ENCODE data around the gene ADCY2. TPM values are rescaled to one million over a fixed set of nuclear protein-coding genes. Genes with fewer than 3 reads are reported as not detected.

Gene ADCY2
- polyA plus RNA-seq, 1 donor = 4.7 TPM

DNA sequence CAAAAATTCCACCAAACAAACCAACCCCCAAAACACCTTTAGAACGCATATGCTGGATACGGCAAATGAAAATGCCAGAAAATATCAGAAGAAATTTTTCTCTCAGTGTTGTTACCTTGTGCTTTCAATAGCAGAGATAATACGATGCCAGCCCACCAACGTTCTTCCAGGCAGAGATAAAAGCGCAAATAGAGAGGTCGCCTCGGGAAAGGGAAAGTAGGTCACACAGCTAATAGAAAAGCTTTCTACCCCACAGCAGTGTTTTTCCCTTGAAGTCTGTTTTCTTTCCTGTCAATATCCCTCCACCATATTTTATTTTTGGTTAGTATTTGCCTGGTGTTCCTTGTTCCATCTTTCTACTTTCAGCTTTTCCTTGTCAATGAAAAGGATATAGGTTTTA is 353.7 kb downstream of the ADCY2 start:
- no peak overlapping the region for H3K27ac ChIP-seq (ENCODE audit: low read length)
- WGBS (ENCODE audit: insufficient coverage, low lambda C conversion rate) = no CpG with 5 or more reads among the region's 7 CpGs
- H3K9me3 ChIP-seq (ENCODE audit: control insufficient read depth, low read depth, low read length) = no peaks in the 10 kb centered on the region
- H3K36me3 ChIP-seq (ENCODE audit: control insufficient read depth, insufficient read depth, low read length) = no peaks in the 10 kb centered on the region
- no peak for DNase-seq
- H3K4me3 ChIP-seq (ENCODE audit: low read length) = no peak overlapping the region
- H3K4me1 ChIP-seq (ENCODE audit: control insufficient read depth, insufficient read depth, low read length) = no peaks in the 10 kb centered on the region
- no peaks in the 10 kb centered on the region for H3K27me3 ChIP-seq (ENCODE audit: control insufficient read depth, insufficient read depth, low read length)

DNA sequence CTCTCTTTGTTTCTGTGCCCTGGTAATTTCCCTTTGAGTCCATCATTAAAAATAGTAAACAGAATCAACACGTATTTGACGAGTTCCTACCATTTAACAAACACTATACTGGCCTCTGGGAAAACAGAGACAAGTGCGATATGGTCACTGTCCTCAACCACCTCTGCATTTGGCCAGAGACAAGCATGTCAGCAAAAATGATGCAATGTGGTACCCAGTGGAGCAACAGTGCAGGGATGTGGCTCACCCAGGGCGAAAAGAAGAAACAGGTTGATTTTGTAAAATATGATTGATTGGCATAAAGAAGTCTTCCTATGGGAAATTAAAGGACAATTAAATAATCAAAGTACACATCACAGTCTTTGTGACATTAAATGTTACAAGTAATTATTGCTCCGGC is 355.9 kb downstream of the ADCY2 start:
- Histone ChIP-seq H3K36me3 (ENCODE audit: control insufficient read depth, insufficient read depth, low read length) (no peaks in the 10 kb centered on the region), H3K27me3 (ENCODE audit: control insufficient read depth, insufficient read depth, low read length) (no peaks in the 10 kb centered on the region), H3K9me3 (ENCODE audit: control insufficient read depth, low read depth, low read length) (no peaks in the 10 kb centered on the region), H3K27ac (ENCODE audit: low read length) (no peak overlapping the region), H3K4me3 (ENCODE audit: low read length) (no peak overlapping the region), H3K4me1 (ENCODE audit: control insufficient read depth, insufficient read depth, low read length) (no peaks in the 10 kb centered on the region)
- WGBS (ENCODE audit: insufficient coverage, low lambda C conversion rate) = 100% methylated on average over 2 of the region's 5 CpGs
- DNase-seq = no peak

DNA sequence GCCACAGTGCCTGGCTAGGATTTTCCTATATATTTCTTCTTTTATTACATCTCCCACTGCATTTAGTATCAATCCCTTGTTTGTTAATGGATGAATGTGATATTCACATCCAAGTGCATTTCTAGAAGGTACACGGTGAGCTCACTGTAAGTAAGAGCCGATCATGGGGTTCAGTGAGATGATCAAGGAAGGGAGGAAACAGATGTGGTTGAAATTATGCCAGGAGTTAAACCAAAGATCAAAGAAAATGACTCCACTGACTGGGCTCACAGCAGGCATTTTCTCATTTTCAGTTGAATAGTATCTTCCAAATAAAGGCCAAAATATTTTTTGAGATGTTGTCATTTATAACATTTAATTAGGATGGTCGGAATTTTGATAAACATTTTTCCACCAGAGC is 357.2 kb downstream of the ADCY2 start:
- H3K4me1 ChIP-seq (ENCODE audit: control insufficient read depth, insufficient read depth, low read length) = no peaks in the 10 kb centered on the region
- H3K9me3 ChIP-seq (ENCODE audit: control insufficient read depth, low read depth, low read length) = no peaks in the 10 kb centered on the region
- H3K27me3 ChIP-seq (ENCODE audit: control insufficient read depth, insufficient read depth, low read length) = no peaks in the 10 kb centered on the region
- H3K36me3 ChIP-seq (ENCODE audit: control insufficient read depth, insufficient read depth, low read length) = no peaks in the 10 kb centered on the region
- no peak overlapping the region for H3K27ac ChIP-seq (ENCODE audit: low read length)
- 83% methylated on average over 2 of the region's 3 CpGs for WGBS (ENCODE audit: insufficient coverage, low lambda C conversion rate)
- no peak overlapping the region for H3K4me3 ChIP-seq (ENCODE audit: low read length)
- no peak for DNase-seq

DNA sequence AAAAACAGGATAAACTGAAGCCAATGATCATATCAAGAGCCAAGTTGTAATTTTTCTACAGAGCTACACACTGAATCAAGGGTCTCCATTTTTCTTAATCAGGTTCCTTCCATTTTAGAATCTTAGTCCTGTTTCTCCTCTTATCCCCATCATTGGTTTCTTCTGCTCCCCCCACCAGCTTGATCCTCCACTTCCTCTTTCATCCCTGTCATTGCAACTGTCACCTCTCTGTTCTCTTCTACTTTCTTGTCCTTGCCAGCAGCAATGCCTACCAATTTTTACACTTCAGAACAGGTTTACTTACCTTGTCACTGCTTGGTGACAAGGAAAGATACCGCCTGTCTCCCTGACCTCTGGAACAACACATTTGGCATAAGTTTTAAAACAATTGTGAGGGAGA is 357.7 kb downstream of the ADCY2 start:
- Histone ChIP-seq H3K4me1 (ENCODE audit: control insufficient read depth, insufficient read depth, low read length) (no peaks in the 10 kb centered on the region), H3K36me3 (ENCODE audit: control insufficient read depth, insufficient read depth, low read length) (no peaks in the 10 kb centered on the region), H3K27ac (ENCODE audit: low read length) (no peak overlapping the region), H3K4me3 (ENCODE audit: low read length) (no peak overlapping the region), H3K27me3 (ENCODE audit: control insufficient read depth, insufficient read depth, low read length) (no peaks in the 10 kb centered on the region), H3K9me3 (ENCODE audit: control insufficient read depth, low read depth, low read length) (no peaks in the 10 kb centered on the region)
- no CpG with 5 or more reads among the region's 1 CpG for WGBS (ENCODE audit: insufficient coverage, low lambda C conversion rate)
- DNase-seq = no peak

DNA sequence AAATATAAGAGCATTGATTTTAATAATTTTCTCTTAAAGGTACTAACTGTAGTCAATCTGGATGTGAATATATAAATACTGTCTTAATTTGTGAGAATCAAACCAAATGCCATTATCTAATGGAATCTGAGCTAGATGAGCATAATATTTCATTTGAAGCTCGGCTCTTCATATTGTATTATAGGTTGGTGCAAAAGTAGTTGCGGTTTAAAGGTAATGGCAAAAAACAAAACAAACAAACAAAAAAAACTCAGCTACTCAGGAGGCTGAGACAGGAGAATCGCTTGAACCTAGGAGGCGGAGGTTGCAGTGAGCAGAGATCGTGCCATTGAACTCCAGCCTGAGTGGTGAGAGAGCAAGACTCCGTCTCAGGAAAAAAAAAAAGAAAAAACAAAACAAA is 358.6 kb downstream of the ADCY2 start:
- no peak for DNase-seq
- Histone ChIP-seq H3K36me3 (ENCODE audit: control insufficient read depth, insufficient read depth, low read length) (no peaks in the 10 kb centered on the region), H3K4me1 (ENCODE audit: control insufficient read depth, insufficient read depth, low read length) (no peaks in the 10 kb centered on the region), H3K4me3 (ENCODE audit: low read length) (no peak overlapping the region), H3K9me3 (ENCODE audit: control insufficient read depth, low read depth, low read length) (no peaks in the 10 kb centered on the region), H3K27ac (ENCODE audit: low read length) (no peak overlapping the region), H3K27me3 (ENCODE audit: control insufficient read depth, insufficient read depth, low read length) (no peaks in the 10 kb centered on the region)
- 87% methylated on average over 3 of the region's 6 CpGs for WGBS (ENCODE audit: insufficient coverage, low lambda C conversion rate)

DNA sequence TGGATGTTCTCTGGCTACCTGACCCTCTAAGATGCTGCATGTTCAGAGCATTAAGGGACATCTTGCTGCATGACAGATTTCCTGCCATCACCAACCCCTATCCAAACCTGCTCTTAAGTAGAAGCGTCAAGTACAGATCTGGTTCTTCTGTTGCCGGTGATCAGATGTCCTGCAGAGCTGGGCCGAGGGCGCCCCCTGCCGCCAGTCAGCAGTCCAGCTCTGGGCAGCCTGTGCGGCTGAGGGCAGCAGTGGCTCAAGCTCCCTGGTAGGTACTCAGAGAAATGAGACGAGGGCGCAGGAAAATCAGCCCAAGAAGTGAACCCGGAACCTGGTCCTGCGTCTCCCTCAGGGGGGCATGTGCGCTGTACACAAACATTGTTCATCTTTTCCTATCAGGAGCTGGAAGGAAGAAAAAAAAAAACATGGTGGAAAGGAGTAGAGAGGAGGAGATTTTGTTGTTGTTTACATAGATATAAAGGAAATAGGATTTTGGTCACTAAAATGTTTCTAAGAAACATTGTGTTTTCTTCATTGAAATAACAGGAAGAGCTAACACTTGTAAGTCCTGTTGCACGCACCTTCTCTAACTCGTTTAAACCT is 359.2 kb downstream of the ADCY2 start:
- no peaks in the 10 kb centered on the region for H3K4me1 ChIP-seq (ENCODE audit: control insufficient read depth, insufficient read depth, low read length)

DNA sequence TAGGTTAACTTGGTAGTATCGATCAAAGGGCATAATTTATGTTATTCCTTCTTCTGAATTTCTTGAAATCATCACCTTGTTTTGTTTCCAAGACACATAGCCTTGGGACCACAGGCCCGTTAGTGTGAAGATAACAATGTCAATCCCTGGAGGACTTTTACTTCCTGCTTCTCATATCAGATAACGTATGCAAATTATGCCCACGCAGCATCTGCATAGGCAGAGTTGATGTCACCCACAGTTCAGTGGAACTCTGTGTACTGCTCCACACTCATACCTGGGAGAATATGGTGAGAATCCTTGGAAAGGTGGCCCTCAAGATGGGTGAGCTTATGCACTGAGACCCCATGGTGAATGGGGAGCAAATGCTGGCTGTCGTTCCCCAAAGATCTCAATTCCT is 360.0 kb downstream of the ADCY2 start:
- Histone ChIP-seq H3K9me3 (ENCODE audit: control insufficient read depth, low read depth, low read length) (no peaks in the 10 kb centered on the region), H3K4me3 (ENCODE audit: low read length) (no peak overlapping the region), H3K27me3 (ENCODE audit: control insufficient read depth, insufficient read depth, low read length) (no peaks in the 10 kb centered on the region), H3K36me3 (ENCODE audit: control insufficient read depth, insufficient read depth, low read length) (no peaks in the 10 kb centered on the region), H3K27ac (ENCODE audit: low read length) (no peak overlapping the region), H3K4me1 (ENCODE audit: control insufficient read depth, insufficient read depth, low read length) (no peaks in the 10 kb centered on the region)
- 100% methylated on average over 1 of the region's 5 CpGs for WGBS (ENCODE audit: insufficient coverage, low lambda C conversion rate)
- DNase-seq = no peak

More for the DNA sequence above, 359.2 kb downstream of the ADCY2 start:
- Histone ChIP-seq H3K36me3 (ENCODE audit: control insufficient read depth, insufficient read depth, low read length) (no peaks in the 10 kb centered on the region), H3K27me3 (ENCODE audit: control insufficient read depth, insufficient read depth, low read length) (no peaks in the 10 kb centered on the region), H3K4me3 (ENCODE audit: low read length) (no peak overlapping the region), H3K27ac (ENCODE audit: low read length) (no peak overlapping the region), H3K9me3 (ENCODE audit: control insufficient read depth, low read depth, low read length) (no peaks in the 10 kb centered on the region)
- DNase-seq = peak; percentile 20 to 34
- no CpG with 5 or more reads among the region's 13 CpGs for WGBS (ENCODE audit: insufficient coverage, low lambda C conversion rate)

DNA sequence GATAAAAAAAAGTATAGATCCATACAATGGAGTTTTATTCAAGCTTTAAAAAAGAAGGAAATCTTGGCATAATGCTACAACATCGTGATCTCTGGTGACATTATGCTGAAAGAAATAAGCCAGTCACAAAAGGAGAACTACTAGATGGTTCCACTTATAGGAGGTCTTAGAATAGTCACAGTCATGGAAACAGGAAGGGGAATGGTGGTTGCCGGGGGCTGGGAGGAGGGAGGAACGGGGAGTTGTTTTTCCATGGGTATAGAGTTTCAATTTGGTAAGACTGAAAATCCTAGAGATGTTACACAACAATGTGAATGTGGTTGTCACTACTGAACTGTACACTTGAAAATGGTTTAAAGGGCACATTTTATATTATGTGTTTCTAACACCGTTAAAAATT is 360.5 kb downstream of the ADCY2 start:
- H3K4me1 ChIP-seq (ENCODE audit: control insufficient read depth, insufficient read depth, low read length) = no peaks in the 10 kb centered on the region
- no CpG with 5 or more reads among the region's 4 CpGs for WGBS (ENCODE audit: insufficient coverage, low lambda C conversion rate)
- H3K4me3 ChIP-seq (ENCODE audit: low read length) = no peak overlapping the region
- DNase-seq = no peak
- H3K27me3 ChIP-seq (ENCODE audit: control insufficient read depth, insufficient read depth, low read length) = no peaks in the 10 kb centered on the region
- H3K27ac ChIP-seq (ENCODE audit: low read length) = no peak overlapping the region
- H3K9me3 ChIP-seq (ENCODE audit: control insufficient read depth, low read depth, low read length) = no peaks in the 10 kb centered on the region
- H3K36me3 ChIP-seq (ENCODE audit: control insufficient read depth, insufficient read depth, low read length) = no peaks in the 10 kb centered on the region

DNA sequence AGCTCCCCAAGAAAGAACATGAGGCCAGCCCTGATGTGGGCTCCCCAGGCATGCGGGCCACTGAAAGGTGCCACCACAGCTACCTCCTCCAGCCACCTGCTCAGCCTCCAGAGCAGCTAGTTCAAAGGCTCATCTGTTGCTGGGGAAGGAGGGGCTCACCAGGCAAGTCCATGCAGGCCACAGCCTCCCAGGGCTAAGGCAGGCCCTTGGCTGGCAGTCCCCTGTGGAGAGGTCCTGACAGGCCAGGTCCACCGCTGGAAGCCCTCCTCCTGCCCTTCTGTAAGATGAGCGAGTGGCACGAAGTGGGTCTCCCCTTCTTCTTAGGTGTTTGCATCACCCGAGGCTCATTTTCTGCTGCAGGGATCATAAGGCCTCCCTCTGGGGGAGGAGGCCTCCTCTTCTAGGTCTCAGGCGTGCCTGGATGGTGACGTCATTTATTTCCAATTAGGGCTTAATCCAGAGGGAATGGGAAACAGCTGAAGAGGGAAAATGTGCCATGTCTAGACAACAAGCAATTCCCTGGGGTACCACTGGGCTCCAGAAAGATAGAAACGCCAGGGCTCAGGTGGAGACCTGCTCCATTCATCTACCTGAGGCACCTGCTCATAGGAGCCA is 363.4 kb downstream of the ADCY2 start:
- no CpG with 5 or more reads among the region's 8 CpGs for WGBS (ENCODE audit: insufficient coverage, low lambda C conversion rate)

DNA sequence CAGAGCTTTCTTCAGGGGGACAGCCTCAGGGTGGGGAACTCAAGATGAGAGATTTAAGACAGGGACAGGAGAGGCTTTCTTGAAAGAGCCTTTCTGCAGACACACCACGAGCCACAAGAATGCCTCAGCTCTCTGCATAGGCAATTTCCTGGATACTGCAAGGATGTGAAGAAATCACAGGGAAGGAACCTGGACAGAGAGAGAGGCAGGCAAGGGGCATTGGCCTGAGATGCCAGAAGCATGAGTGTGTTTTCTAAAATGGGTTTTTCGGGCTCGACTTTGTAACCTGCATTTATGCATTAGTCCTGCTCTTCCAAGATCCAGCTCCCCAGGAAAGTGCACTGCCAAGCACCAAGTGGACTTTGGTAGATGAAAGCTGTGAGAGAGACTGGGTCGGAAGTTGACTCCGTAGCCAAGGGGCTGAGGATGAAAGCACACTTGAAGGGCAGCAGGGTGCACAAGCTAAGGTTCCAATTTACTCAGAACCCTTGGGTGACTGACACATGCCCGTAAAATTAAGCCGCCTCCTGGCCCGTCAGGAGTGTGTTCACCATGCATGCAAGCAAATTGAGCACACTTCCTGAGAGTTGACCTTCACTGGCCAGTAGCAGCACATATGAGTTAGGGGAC is 364.1 kb downstream of the ADCY2 start:
- no peak overlapping the region for H3K27ac ChIP-seq (ENCODE audit: low read length)
- no peaks in the 10 kb centered on the region for H3K4me1 ChIP-seq (ENCODE audit: control insufficient read depth, insufficient read depth, low read length)
- H3K4me3 ChIP-seq (ENCODE audit: low read length) = no peak overlapping the region
- no peaks in the 10 kb centered on the region for H3K36me3 ChIP-seq (ENCODE audit: control insufficient read depth, insufficient read depth, low read length)
- no peaks in the 10 kb centered on the region for H3K9me3 ChIP-seq (ENCODE audit: control insufficient read depth, low read depth, low read length)
- no peaks in the 10 kb centered on the region for H3K27me3 ChIP-seq (ENCODE audit: control insufficient read depth, insufficient read depth, low read length)
- DNase-seq = no peak
- no CpG with 5 or more reads among the region's 8 CpGs for WGBS (ENCODE audit: insufficient coverage, low lambda C conversion rate)

More for the DNA sequence above, 363.4 kb downstream of the ADCY2 start:
- Histone ChIP-seq H3K36me3 (ENCODE audit: control insufficient read depth, insufficient read depth, low read length) (no peaks in the 10 kb centered on the region), H3K27me3 (ENCODE audit: control insufficient read depth, insufficient read depth, low read length) (no peaks in the 10 kb centered on the region), H3K4me1 (ENCODE audit: control insufficient read depth, insufficient read depth, low read length) (no peaks in the 10 kb centered on the region), H3K27ac (ENCODE audit: low read length) (no peak overlapping the region), H3K4me3 (ENCODE audit: low read length) (no peak overlapping the region), H3K9me3 (ENCODE audit: control insufficient read depth, low read depth, low read length) (no peaks in the 10 kb centered on the region)
- no peak for DNase-seq

DNA sequence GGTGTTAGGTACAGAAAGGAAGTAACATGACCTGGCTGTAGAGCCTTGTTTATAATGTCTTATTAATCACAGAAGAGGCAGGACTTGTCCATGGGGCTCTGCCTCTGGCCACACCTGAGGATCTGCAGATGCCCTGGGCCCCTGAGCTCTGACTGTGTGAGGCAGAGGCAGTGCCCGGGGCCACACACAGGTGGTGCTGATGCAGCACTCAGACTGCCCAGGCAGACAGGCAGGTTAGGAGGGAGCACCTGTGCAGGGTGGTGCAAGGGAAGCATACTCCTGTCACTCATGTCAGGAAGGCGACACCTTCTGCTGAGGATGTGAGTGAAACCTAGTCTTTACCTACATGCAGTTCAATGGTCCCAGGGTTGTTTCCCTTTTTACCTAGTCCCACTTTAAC is 366.3 kb downstream of the ADCY2 start:
- Histone ChIP-seq H3K27me3 (ENCODE audit: control insufficient read depth, insufficient read depth, low read length) (no peaks in the 10 kb centered on the region), H3K36me3 (ENCODE audit: control insufficient read depth, insufficient read depth, low read length) (no peaks in the 10 kb centered on the region), H3K4me1 (ENCODE audit: control insufficient read depth, insufficient read depth, low read length) (no peaks in the 10 kb centered on the region), H3K9me3 (ENCODE audit: control insufficient read depth, low read depth, low read length) (no peaks in the 10 kb centered on the region), H3K4me3 (ENCODE audit: low read length) (no peak overlapping the region), H3K27ac (ENCODE audit: low read length) (no peak overlapping the region)
- no peak for DNase-seq
- no CpG with 5 or more reads among the region's 2 CpGs for WGBS (ENCODE audit: insufficient coverage, low lambda C conversion rate)

Data from large intestine (tissue), 3 donors.